Measurements from ENCODE around the gene TMEM234.

DNA sequence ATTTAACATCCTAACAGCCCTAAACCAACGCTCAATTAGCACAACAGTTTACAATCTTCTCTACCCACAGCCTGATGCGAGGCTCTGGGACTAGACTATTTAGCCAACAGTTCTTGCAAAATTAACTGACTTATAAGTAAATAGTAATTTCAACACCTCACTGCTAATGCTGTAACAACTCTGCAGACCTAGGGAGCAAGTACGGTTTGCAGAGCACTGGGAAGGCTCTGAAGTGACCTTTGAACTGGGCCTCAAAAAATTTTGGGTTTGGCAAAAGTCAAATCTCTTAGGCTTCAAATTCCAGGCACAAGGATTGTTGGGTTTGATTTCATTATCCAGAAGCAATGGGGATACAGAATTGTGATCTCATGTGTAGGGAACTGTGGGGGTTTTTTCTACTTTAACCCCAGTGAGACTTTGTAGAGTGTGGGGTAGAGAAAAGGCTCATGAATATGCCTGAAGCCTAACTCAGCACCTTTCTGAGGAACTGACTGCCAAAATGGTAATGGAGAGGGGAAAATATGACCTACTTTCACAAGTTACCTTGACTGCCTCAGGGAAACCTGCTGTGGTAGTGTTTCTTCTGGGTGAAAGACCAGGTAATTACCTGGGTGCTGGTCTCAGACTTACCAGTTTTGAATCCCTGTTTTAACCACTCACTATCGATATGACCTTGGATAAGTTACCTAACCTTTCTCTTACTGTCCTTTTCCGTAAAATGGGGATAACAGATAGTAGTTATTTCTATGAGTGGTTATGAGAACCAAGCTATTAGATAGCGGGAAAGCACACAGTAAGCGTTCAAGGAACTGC is 43.6 kb downstream of the TMEM234 start:
- TF ChIP-seq, protein P1, sequence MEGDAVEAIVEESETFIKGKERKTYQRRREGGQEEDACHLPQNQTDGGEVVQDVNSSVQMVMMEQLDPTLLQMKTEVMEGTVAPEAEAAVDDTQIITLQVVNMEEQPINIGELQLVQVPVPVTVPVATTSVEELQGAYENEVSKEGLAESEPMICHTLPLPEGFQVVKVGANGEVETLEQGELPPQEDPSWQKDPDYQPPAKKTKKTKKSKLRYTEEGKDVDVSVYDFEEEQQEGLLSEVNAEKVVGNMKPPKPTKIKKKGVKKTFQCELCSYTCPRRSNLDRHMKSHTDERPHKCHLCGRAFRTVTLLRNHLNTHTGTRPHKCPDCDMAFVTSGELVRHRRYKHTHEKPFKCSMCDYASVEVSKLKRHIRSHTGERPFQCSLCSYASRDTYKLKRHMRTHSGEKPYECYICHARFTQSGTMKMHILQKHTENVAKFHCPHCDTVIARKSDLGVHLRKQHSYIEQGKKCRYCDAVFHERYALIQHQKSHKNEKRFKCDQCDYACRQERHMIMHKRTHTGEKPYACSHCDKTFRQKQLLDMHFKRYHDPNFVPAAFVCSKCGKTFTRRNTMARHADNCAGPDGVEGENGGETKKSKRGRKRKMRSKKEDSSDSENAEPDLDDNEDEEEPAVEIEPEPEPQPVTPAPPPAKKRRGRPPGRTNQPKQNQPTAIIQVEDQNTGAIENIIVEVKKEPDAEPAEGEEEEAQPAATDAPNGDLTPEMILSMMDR (IDR thresholded peaks at IDR 0.05; ENCODE audit: poor library complexity): no peak
- no peak for TF ChIP-seq EZH2phosphoT487 (IDR thresholded peaks at IDR 0.05; ENCODE audit: low read depth, severe bottlenecking, unreplicated experiment)

Data from hepatocyte (in vitro differentiated cells).